B cell (primary cell): ENCODE measurements around the gene SLC22A25. TPM values are rescaled to one million over a fixed set of nuclear protein-coding genes. Genes with fewer than 3 reads are reported as not detected.

Source experiments
- ATAC-seq: fragments of 200-7000 bp; cut with Tn5 transposase; one replicate; pipeline ENCODE4 v1.10.0; 2021; ENCODE audit warnings: low read depth, mild to moderate bottlenecking, moderate number of reproducible peaks, moderate library complexity
- CTCF ChIA-PET: fragments of 350-600 bp; sonication (Branson Sonifier 250); formaldehyde crosslinking; loops from one replicate; lab custom pipeline; 2021; ENCODE audit warnings: antibody characterized with exemption, inconsistent platforms; lab: Charles Lee
- POLR2A ChIA-PET: fragments of 350-600 bp; sonication (Branson Sonifier 250); formaldehyde crosslinking; loops from one replicate; lab custom pipeline; 2021; ENCODE audit warnings: antibody characterized with exemption; lab: Charles Lee
- DNase-seq: peaks from one replicate; pipeline ENCODE4 v3.0.0; 2013
- H2AFZ ChIP-seq: 2 replicates; pipeline ENCODE4 v1.6.1; 2012; ENCODE audit warnings: mild to moderate bottlenecking, low read depth, low read length; ENCODE audit not compliant: insufficient read depth, poor library complexity, severe bottlenecking
- H3K27ac ChIP-seq, 2 donors: 1 replicate in 1 of 2; 2 replicates in 1 of 2; pipeline ENCODE4 v1.5.1; 2012 to 2013; ENCODE audit warnings: low read length in 2 of 2, mild to moderate bottlenecking in 2 of 2, moderate library complexity in 1 of 2
- H3K27me3 ChIP-seq, 4 experiments: fragments of 200-600 bp in 1 of 4; sonication (generic) in 1 of 4; replicated peaks in 1 of 4; 1 replicate in 2 of 4; 2 replicates in 2 of 4; pipeline versions ENCODE4 v1.6.1 to v1.7.0; 2013 to 2016; ENCODE audit warnings: low read length in 3 of 4, mild to moderate bottlenecking in 2 of 4, mixed read lengths in 1 of 4, moderate library complexity in 1 of 4; ENCODE audit not compliant: insufficient read depth in 4 of 4, control insufficient read depth in 3 of 4; ENCODE audit errors: control extremely low read depth in 1 of 4
- H3K36me3 ChIP-seq, 2 experiments: replicated peaks in 1 of 2; 1 replicate in 1 of 2; 2 replicates in 1 of 2; pipeline versions ENCODE4 v1.6.1 to v1.7.1; 2013; ENCODE audit warnings: low read length in 1 of 2; ENCODE audit not compliant: insufficient read depth in 2 of 2, control insufficient read depth in 1 of 2; ENCODE audit errors: control extremely low read depth in 1 of 2, extremely low read depth in 1 of 2
- H3K4me1 ChIP-seq, 2 donors: fragments of 200-600 bp in 1 of 2; sonication (generic) in 1 of 2; 1 replicate in 1 of 2; 2 replicates in 1 of 2; pipeline versions ENCODE4 v1.5.1 to v1.6.1; 2013 to 2017; ENCODE audit warnings: low read length in 2 of 2; ENCODE audit not compliant: control insufficient read depth in 2 of 2, insufficient read depth in 2 of 2
- H3K4me2 ChIP-seq: replicated peaks from 2 replicates; pipeline ENCODE3; 2012; ENCODE audit warnings: mild to moderate bottlenecking, low read depth, low read length; ENCODE audit not compliant: poor library complexity, severe bottlenecking
- H3K4me3 ChIP-seq, 5 experiments: fragments of 200-600 bp in 1 of 5; sonication (generic) in 1 of 5; 1 replicate in 3 of 5; 2 replicates in 2 of 5; pipeline versions ENCODE4 v1.5.1 to v1.7.0; 2011 to 2016; ENCODE audit warnings: low read length in 4 of 5, mild to moderate bottlenecking in 4 of 5, low read depth in 2 of 5, control low read depth in 1 of 5, moderate library complexity in 1 of 5; ENCODE audit not compliant: insufficient read depth in 1 of 5; ENCODE audit errors: control extremely low read depth in 1 of 5, extremely low read depth in 1 of 5
- H3K79me2 ChIP-seq: fragments of 200-600 bp; sonication (generic); one replicate; pipeline ENCODE4 v1.6.0; 2016; ENCODE audit warnings: low read length; ENCODE audit not compliant: control insufficient read depth, insufficient read depth
- H3K9ac ChIP-seq: fragments of 200-600 bp; sonication (generic); 2 replicates; pipeline ENCODE4 v1.6.1; 2017; ENCODE audit warnings: mild to moderate bottlenecking, low read length, moderate library complexity
- H3K9me3 ChIP-seq, 3 donors: one replicate each; pipeline versions ENCODE4 v1.6.1 to v1.7.1; 2013; ENCODE audit warnings: low read length in 2 of 3; ENCODE audit not compliant: control insufficient read depth in 2 of 3, insufficient read depth in 1 of 3; ENCODE audit errors: control extremely low read depth in 1 of 3
- H4K20me1 ChIP-seq: 2 replicates; pipeline ENCODE4 v1.6.0; 2012; ENCODE audit warnings: mild to moderate bottlenecking, low read length; ENCODE audit not compliant: insufficient read depth, control insufficient read depth, poor library complexity, severe bottlenecking
- H3K27ac Mint-ChIP-seq: one replicate; pipeline ENCODE4 v1.8.0; 2021; ENCODE audit warnings: mixed read lengths
- H3K27me3 Mint-ChIP-seq: one replicate; pipeline ENCODE4 v1.8.0; 2021; ENCODE audit warnings: mixed read lengths
- H3K4me1 Mint-ChIP-seq: one replicate; pipeline ENCODE4 v1.8.0; 2021; ENCODE audit warnings: mixed read lengths
- H3K4me3 Mint-ChIP-seq: one replicate; pipeline ENCODE4 v1.8.0; 2021; ENCODE audit warnings: mixed read lengths
- H3K9me3 Mint-ChIP-seq: one replicate; pipeline ENCODE4 v1.8.0; 2022; ENCODE audit warnings: mixed read lengths; ENCODE audit not compliant: insufficient read depth
- CTCF ChIP-seq: fragments of 200-600 bp; IDR thresholded peaks from one replicate; pipeline ENCODE4 v1.8.0; 2022; ENCODE audit warnings: antibody characterized with exemption, mild to moderate bottlenecking
- EZH2 ChIP-seq: IDR thresholded peaks from 2 replicates; pipeline ENCODE4 v1.6.1; 2012; ENCODE audit warnings: borderline replicate concordance, low read depth, mild to moderate bottlenecking, moderate library complexity, low read length; ENCODE audit not compliant: insufficient read depth, poor library complexity, severe bottlenecking
- WGBS: methylation state at CpG from one replicate; pipeline ENCODE4 v1.1.5; 2013; ENCODE audit warnings: missing lambda C conversion rate; ENCODE audit not compliant: insufficient coverage; 5-methylcytosine and 5-hydroxymethylcytosine counted together
- intact Hi-C: fragments of 100-400 bp; cut with micrococcal nuclease; formaldehyde crosslinking; loops from one replicate; pipeline ENCODE4 v1.10.0; 2022
- polyA plus RNA-seq: library from polyadenylated mRNA; depleted of rRNA; stranded (reverse); fragments of >200 nt; gene quantifications from 2 replicates; pipeline ENCODE4 v1.2.3, GENCODE V29; 2012
- total RNA-seq, 2 donors: library from RNA; stranded (reverse); fragments of 120-200 nt in 1 of 2; gene quantifications; 1 replicate in 1 of 2; 2 replicates in 1 of 2; pipeline versions ENCODE4 v1.2.3 to v1.2.4, GENCODE V29; 2013 to 2022

SLC22A25 gene
- total and polyA plus RNA-seq, 2 donors (not counting 1 experiment from before 2014, with no cell fraction given), result not detected

- ATAC-seq, result no peak
- peaks cover 49% of the 10 kb centered on the region for H3K27me3 Mint-ChIP-seq
- Histone ChIP-seq H3K36me3 (no peaks in the 10 kb centered on the region), H3K27ac (no peak overlapping the region), H3K9me3 (peaks cover 0 to 3% (median 0%) of the 10 kb centered on the region in 3 donors), H3K4me3 (no peak overlapping the region), H3K27me3 (peaks cover 0 to 22% (median 13%) of the 10 kb centered on the region in 4 experiments), H4K20me1 (no peaks in the 10 kb centered on the region), H3K9ac (no peak overlapping the region), H3K79me2 (no peaks in the 10 kb centered on the region), H2AFZ (no peak overlapping the region), H3K4me2 (no peak overlapping the region), H3K4me1 (no peaks in the 10 kb centered on the region)
- no peak overlapping the region for H3K27ac Mint-ChIP-seq
- CTCF ChIA-PET, result no interaction called here
- no peaks in the 10 kb centered on the region for H3K9me3 Mint-ChIP-seq
- TF ChIP-seq EZH2, result no peak
- TF ChIP-seq CTCF, result no peak
- intact Hi-C loops, result no loop called here
- H3K4me3 Mint-ChIP-seq, result no peak overlapping the region
- no peaks in the 10 kb centered on the region for H3K4me1 Mint-ChIP-seq
- POLR2A ChIA-PET, result no interaction called here
- DNase-seq, result no peak
Measured at GRCh38 chr11:63280920-63281319, 37.5 kb upstream of the SLC22A25 start.

GRCh38 chr11:63277345-63277943, 34.0 kb upstream of the SLC22A25 start:
- DNase-seq (no peak), ATAC-seq (no peak)
- H3K27ac Mint-ChIP-seq, result no peak overlapping the region
- peaks cover 40% of the 10 kb centered on the region for H3K27me3 Mint-ChIP-seq
- H3K27me3 ChIP-seq, result peaks cover 0 to 15% (median 5%) of the 10 kb centered on the region in 4 experiments
- H3K4me3 Mint-ChIP-seq, result no peak overlapping the region
- no peak overlapping the region for H3K4me2 ChIP-seq
- 83% methylated on average over 1 of the region's 1 CpG for WGBS
- no peaks in the 10 kb centered on the region for H3K36me3 ChIP-seq
- H3K9me3 Mint-ChIP-seq, result peaks cover 2% of the 10 kb centered on the region
- H3K4me1 Mint-ChIP-seq, result no peaks in the 10 kb centered on the region
- no peaks in the 10 kb centered on the region for H3K79me2 ChIP-seq
- no peaks in the 10 kb centered on the region for H3K4me1 ChIP-seq
- H3K9ac ChIP-seq, result no peak overlapping the region
- intact Hi-C loops, result no loop called here
- TF ChIP-seq CTCF, result no peak
- TF ChIP-seq EZH2, result no peak
- H3K4me3 ChIP-seq, result no peak overlapping the region
- H3K9me3 ChIP-seq, result no peaks in the 10 kb centered on the region
- no peaks in the 10 kb centered on the region for H4K20me1 ChIP-seq
- POLR2A ChIA-PET, result no interaction called here
- H2AFZ ChIP-seq, result no peak overlapping the region
- no peak overlapping the region for H3K27ac ChIP-seq
- CTCF ChIA-PET, result interaction anchor here (1.0 kb wide), 1 partner anchor 12 kb away, joined by 3 read pairs; no protein-coding TSS in a partner anchor
